NCI-H128 (cell line): ENCODE measurements around the gene CEP85.
"Not testable (repeated sequence)": the region's sequence is repeated elsewhere in the genome, so short reads cannot be mapped to it uniquely, and the experiment has no call there.

Experiments
- DNase-seq: peaks from one replicate; lab custom pipeline; 2025; ENCODE audit not compliant: unreplicated experiment; lab: John Stamatoyannopoulos, UW

Gene CEP85

DNA sequence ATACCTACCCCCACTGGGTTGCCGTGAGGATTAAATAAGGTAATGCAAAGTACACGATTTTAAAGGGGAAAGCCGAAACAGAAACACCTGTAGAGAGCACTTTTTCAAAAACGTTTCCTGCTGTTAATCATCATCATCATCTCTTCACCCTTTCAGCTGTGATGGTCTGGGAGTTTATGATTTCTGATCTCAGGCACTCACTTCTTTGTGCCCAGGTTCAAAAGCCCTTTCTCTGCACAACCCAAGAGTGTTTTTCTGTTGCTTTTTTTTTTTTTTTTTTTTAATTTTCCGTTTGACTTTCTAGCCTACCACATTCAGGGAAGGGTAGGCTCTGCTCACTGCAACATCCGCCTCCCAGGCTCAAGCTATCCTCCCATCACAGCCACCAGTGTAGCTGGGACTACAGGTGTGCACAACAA lies 73.4 kb downstream of the CEP85 start:
- no peak for DNase-seq

DNA sequence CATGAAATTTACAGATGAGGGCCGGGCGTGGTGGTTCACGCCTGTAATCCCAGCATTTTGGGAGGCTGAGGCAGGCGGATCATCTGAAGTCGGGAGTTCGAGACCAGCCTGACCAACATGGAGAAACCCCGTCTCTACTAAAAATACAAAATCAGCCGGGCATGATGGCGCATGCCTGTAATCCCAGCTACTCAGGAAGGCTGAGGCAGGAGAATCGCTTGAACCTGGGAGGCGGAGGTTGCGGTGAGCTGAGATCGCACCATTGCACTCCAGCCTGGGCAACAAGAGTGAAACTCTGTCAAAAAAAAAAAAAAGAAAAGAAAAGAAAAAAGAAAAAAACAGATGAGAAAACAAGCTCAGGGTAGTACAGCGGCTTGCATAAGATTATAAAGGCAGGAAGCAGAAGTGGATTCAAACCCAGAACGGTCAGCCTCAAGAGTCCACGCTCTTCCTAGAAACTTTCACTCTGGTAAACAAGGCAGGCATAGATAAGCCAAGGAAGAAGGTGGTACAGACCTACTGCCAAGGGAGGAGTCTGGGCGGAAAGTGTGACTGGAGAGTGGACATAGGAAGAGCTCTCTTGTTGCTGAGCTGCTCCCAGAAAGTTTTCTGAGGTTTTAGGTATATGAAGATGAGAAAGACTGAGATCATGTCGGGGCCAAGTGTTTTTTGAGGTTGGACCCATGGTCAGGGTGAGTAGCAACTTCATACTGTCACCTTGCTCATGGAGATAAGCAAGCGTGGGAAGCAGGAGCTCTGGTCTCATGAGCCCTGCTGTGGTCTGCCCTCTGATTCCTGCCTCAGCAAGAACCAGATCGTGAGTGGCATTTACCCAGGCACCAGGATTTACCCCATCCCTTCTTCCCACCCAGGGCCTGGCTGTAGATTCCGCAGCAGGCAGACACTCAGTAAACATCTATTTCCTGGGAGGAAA lies 74.2 kb downstream of the CEP85 start:
- DNase-seq, result not testable (repeated sequence)

DNA sequence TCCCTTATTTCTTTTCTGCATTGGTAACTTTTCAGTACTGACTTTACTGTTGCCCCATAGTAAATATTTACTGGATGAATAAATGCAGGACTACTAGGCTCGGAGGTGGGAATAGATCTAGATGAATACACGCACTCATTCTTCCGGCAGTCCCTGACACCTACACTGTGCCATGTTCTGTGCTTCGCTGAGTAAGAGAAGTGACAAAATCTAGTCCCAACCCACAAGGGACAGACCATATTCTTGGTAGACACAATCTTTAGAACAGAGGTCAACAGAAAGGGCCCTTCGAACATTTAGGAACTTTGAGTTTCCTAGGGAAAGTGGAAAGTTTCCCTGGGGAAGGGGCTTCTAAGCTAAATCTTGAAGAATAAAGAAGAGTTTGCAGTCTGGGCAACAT lies 80.5 kb downstream of the CEP85 start:
- no peak for DNase-seq

DNA sequence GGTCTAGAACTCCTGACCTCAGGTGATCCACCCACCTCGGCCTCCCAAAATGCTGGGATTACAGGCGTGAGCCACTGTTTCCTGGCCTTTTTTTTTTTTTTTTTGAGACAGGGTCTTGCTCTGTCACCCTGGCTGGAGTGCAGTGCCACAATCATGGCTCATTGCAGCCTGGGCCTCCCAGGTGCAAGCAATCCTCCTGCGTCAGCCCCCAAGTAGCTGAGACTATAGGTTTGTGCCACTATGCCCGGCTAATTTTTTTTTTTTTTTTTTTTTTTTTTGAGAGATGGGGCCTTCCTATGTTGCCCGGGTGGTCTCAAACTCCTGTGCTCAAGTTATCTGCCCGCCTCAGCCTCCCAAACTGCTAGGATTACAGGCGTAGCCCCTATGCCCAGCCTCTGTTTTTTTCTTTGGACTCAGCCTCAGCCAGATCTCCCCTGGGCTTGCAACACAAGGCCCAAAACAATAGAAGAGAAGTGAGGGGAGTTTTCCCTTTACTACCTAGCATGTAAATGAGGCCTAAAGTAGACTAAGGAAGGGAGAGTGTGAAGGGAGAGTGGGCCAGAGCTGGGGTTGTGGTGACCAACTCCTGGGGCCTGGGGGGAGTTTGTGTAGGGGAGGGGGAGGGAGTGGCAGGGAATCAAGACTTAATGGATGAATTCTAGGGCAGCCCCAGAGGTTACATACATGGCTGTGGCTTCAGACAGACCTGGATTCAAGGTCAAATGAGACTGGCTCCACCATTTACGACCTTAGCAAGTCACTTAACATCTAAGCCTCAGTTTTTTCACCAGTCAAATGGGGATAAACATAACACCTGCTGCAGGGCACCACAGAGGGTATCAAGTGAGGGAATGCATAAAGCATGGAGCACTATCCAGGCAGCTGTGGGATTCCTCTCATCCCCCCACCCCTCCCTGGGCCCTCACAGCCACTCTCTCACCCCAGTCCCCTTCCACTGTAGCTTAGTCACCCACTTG lies 82.2 kb downstream of the CEP85 start:
- DNase-seq, result no peak

DNA sequence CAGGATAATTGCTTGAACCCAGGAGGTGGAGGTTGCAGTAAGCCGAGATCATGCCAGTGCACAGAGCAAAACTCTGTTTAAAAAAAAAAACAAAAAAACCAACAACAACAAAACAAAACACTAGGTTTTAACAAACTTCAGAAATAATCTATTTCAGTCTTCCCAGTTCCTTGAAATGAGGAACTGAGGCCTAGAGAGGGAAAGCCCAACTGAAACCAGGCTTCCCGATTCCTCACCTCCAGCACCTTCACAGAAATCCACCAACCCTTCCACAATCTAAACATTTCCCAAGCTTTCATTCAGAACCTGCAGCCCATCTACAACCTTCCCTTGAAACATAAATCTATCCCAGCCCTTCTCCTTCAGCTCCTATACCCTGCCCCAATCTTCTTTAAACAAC lies 83.1 kb downstream of the CEP85 start:
- no peak for DNase-seq

DNA sequence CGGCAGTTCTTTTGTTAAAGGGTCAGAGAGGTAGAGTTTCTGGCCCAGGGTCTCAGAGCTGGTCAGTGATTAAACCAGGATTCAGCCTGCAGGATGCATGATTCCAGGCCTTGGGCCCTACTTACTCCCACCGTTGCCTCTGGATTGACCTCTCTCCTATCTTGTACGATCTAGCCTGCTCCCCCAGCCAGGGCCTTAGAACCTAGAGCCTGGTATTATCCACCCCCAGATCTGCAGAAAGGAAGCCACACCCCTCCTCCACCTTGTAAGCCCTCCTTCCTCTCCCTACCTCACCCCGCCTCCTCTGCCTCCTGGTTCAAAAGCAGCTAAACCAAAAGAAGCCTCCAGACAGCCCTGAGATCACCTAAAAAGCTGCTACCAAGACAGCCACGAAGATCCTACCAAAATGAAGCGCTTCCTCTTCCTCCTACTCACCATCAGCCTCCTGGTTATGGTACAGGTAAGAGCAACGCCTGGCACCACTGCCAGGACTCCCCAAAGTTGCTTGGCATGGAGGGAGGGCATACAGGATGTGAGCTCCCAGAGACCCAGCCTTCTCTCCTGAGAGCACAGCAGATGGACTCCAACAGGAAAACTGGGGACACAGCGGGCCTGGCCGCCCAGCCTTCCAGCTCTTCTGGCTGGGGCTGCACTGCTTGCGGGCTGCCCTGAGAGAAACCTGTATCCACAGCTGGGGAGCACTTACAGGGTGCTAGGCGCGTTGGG lies 83.8 kb downstream of the CEP85 start, which contains the start of gene CD52:
Gene CD52, plus strand, starts transcription at position 347 of the 726 bp plus-strand sequence. Its CDS starts 60 bp downstream, at position 407.
- no peak for DNase-seq

DNA sequence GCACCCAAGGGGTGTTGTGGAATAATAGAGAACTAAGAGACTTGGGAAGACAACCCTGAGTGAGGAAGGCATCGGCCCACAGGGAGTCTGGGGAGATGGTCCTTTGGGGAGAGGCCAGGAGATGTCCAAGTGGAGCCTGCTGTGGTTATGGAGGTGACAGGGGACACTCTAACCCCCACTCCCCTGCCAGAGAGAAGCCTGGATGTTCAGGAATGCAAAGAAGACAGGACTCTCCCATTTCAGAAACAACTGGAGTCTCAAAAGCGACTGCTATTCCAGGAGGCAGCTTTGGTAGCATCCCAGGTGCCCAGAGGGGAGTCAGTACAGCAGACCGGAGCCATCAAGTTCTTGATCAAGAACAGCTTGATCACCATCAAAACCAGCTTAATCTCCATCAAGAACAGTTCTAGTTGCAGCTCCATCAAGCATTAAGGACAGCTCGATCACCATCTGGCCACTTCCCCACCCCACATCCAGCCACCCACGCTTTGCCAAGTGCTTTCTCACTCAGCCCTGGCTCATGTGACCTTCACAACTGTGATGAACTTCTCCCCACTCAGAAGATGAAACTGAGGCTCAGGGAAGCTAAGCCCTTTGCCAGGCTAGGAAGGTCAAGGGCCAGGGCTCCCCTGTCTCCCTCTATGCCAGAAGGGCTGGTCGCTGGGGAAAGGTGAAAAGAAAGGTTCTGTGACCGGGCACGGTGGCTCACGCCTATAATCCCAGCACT lies 84.5 kb downstream of the CEP85 start:
- DNase-seq, result no peak

DNA sequence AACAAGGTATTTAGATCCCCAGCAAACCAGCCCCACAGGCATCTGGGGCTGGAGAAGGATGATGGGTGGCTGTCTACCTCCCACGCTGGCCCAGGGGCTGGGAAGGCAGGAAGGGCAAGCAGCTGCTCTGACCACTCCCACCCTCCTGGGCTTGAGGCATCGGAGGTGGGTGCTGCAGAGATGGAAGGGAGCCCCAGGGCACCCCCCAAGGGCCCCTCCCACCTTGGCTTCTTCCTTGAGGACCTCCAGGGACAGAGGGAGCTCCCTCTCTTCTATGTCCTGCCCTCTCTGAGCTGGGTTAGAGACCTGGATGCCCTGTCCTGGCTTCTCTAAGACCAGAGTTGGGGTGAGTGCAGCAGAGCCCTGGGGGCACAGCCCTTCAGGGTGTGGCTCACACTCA lies 86.9 kb downstream of the CEP85 start:
- DNase-seq, result no peak

DNA sequence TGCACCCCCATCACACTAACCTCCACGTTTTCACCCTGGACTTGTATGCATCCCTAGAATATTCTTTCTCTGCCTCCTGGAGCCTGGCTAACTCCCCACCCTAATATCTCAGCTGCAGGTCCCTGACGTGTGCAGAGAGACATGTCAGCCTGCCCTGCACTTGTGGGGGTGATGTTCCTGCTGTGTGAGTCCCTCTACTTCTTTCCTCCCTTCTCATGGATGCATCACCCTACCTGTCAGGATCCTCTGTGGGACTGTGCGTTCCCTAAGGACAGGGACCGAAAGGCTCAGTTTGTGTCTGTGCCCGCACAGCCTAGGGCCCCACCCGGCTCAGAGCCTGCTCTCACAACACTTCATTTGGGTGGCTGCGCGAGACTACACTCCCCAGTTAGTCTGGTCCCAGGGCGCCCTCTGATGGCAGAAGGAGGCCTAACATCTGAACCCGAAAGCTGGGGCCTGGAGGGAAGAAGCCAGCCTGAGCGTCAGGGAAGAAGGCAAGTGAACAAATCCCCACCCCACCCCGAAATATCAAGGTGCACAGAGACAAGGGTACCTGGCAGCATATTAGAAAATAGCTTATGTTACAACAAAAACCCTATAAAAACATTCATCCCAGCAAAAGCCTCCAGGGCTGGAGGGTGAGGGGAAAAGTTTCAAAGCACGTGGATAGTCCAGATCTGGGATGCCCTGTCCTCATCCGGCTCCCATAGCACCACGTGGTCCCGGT lies 87.5 kb downstream of the CEP85 start:
- peak; percentile 86 for DNase-seq

DNA sequence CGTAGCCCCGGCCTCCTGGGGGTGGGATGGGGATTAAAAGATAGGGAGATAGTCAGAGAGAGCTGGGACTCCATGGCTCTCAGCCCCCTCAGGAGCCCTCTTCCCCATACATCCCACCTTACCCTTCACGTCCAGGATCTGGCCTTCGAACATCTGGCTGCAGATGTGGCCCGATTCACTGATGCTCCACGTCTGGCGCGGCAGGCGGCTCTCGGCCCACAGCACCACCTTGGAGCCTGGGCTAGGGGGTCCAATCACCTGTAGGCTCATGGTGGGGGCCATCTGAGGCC lies 88.0 kb downstream of the CEP85 start:
- DNase-seq, result no peak

DNA sequence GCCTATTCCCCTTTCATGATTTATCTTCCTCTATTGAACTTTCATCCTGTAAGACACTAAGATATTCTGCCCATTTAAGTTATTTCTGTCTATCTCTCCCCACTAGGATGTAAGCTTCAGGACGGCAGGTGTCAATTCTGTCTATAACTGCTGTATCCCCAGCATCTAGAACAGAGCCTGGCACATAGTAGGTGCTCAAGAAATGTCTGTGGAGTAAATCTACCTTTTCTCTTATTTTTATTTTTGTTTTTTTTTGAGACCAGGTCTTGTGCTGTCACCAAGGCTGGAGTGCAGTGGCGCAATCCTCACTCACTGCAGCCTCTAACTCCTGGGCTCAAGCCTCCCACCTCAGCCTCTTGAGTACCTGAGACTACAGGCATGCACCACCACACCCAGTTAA lies 89.4 kb downstream of the CEP85 start:
- no peak for DNase-seq

DNA sequence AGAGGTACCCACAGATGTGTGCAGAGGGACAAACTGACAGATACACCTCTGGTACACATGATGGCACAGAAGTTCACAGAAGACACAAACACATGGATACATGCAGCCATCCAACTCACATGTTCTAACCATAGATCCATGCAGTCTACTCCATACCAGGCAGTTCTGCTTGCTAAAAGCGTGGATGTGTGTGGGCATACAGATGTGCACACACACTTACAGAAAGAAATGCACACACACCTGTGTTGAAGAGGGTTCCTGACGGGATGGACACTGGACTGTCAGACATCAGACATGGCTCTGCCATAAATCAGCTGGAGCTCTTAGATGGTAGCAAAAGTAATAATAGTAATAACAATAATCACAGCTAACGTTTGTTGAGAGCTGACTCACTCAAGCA lies 90.5 kb downstream of the CEP85 start:
- DNase-seq, result no peak

DNA sequence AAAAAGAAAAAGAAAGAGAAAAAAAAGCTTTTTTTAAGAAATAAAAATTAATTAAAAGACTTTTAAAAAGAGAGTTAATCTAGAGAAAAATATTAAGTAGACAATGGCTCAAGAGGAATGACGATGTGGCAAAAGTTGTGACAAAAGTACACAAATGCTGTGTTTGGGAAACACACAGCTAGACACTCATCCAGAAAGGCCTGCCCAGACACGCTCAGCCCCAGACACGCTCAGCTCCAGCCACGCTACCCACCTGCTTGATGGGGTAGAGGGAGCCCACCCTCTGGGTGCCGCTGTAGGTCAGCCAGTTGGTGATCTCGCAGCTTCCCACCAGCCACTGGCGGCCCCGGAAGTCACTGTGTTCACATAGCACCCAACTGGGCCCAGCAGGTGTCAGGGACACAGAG lies 94.0 kb downstream of the CEP85 start:
- DNase-seq, result peak; percentile 56
